K562 (cell line): Measurements from ENCODE around the gene CDH16. TPM values are rescaled to one million over a fixed set of nuclear protein-coding genes. Genes with fewer than 3 reads are reported as not detected.
A peak's percentile ranks its signal among the peaks of the same experiment; 100 is the strongest.
"Not testable (repeated sequence)": the region's sequence is repeated elsewhere in the genome, so short reads cannot be mapped to it uniquely, and the experiment has no call there.

ENCODE experiments used
- ATAC-seq: fragments of 200-7000 bp; cut with Tn5 transposase; 3 replicates; pipeline ENCODE4 v1.9.1; 2020; ENCODE audit warnings: moderate library complexity
- BruUV-seq: library from RNA; stranded (reverse); fragments of 400-500 nt; replicated peaks from 2 replicates; lab custom pipeline; 2021; lab: Mats Ljungman, UMichigan
- CTCF ChIA-PET: fragments of 300-600 bp; formaldehyde crosslinking; extraction: SDS; loops from one replicate; lab custom pipeline; 2021; ENCODE audit warnings: low intra/inter-chr PET ratio; lab: Yijun Ruan, JAX
- POLR2A ChIA-PET: fragments of 300-600, 350-650 bp; sonication (Branson Sonifier 250); formaldehyde crosslinking; extraction: SDS; loops from one replicate; lab custom pipeline; 2021; ENCODE audit warnings: antibody characterized with exemption, inconsistent platforms; lab: Yijun Ruan, JAX
- DNase-seq, 4 experiments: peaks; one replicate each; pipeline versions ENCODE4 v3.0.0 to v3.0.0-alpha.2; 2011 to 2018; ENCODE audit warnings: low spot score in 3 of 4, mixed read lengths in 3 of 4; ENCODE audit errors: extremely low read depth in 1 of 4
- FAIRE-seq: peaks from 2 replicates; lab custom pipeline; 2011; peaks lifted over from hg19 to GRCh38; lab: Jason Lieb, UNC
- H2AFZ ChIP-seq: 2 replicates; pipeline ENCODE4 v1.6.0; 2011; ENCODE audit warnings: low read depth, low read length, control low read depth, inconsistent platforms
- H3K27ac ChIP-seq: fragments of 200-600 bp; 3 replicates; pipeline ENCODE4 v1.8.0; 2011; ENCODE audit warnings: low read depth, mild to moderate bottlenecking, control low read depth, inconsistent platforms, low read length, moderate library complexity, mixed read lengths; ENCODE audit errors: extremely low read depth
- H3K27me3 ChIP-seq, 2 experiments: fragments of 300-600 bp in 1 of 2; 2 replicates in 1 of 2; 3 replicates in 1 of 2; pipeline versions ENCODE4 v1.6.0 to v1.8.0; 2011; ENCODE audit warnings: inconsistent platforms in 2 of 2, low read length in 2 of 2, mild to moderate bottlenecking in 1 of 2, mixed read lengths in 1 of 2, moderate library complexity in 1 of 2; ENCODE audit not compliant: control insufficient read depth in 2 of 2, insufficient read depth in 2 of 2
- H3K36me3 ChIP-seq: fragments of 300-600 bp; 3 replicates; pipeline ENCODE4 v1.8.0; 2011; ENCODE audit warnings: mild to moderate bottlenecking, low read length, inconsistent platforms; ENCODE audit not compliant: control insufficient read depth, insufficient read depth
- H3K4me1 ChIP-seq, 2 experiments: fragments of 200-600 bp in 1 of 2; replicated peaks in 1 of 2; 2 replicates in 1 of 2; 3 replicates in 1 of 2; pipeline versions ENCODE4 v1.5.1 to v1.8.0; 2011; ENCODE audit warnings: inconsistent platforms in 2 of 2, low read length in 2 of 2, mild to moderate bottlenecking in 1 of 2, mixed read lengths in 1 of 2, moderate library complexity in 1 of 2; ENCODE audit not compliant: control insufficient read depth in 2 of 2, insufficient read depth in 2 of 2
- H3K4me2 ChIP-seq: 2 replicates; pipeline ENCODE4 v1.6.1; 2011; ENCODE audit warnings: low read length, control low read depth, inconsistent platforms, mixed read lengths; ENCODE audit not compliant: insufficient read depth
- H3K4me3 ChIP-seq: fragments of 200-600 bp; sonication (generic), shearing (Covaris generic); 2 replicates; pipeline ENCODE4 v1.5.1; 2016; ENCODE audit warnings: control low read depth, inconsistent platforms
- H3K79me2 ChIP-seq: fragments of 200-600 bp; 3 replicates; pipeline ENCODE4 v1.8.0; 2011; ENCODE audit warnings: low read length, inconsistent platforms; ENCODE audit not compliant: control insufficient read depth, insufficient read depth
- H3K9ac ChIP-seq, 2 experiments: 2 replicates each; pipeline versions ENCODE4 v1.6.0 to v1.6.1; 2011; ENCODE audit warnings: low read depth in 2 of 2, low read length in 2 of 2, control low read depth in 1 of 2, inconsistent platforms in 1 of 2, mild to moderate bottlenecking in 1 of 2, mixed read lengths in 1 of 2; ENCODE audit not compliant: insufficient read depth in 1 of 2
- H3K9me1 ChIP-seq: one replicate; pipeline ENCODE4 v1.6.0; 2011; ENCODE audit warnings: inconsistent platforms, mild to moderate bottlenecking, low read length, moderate library complexity; ENCODE audit not compliant: control insufficient read depth, insufficient read depth
- H3K9me3 ChIP-seq: replicated peaks from 2 replicates; pipeline ENCODE4 v1.5.1; 2011; ENCODE audit warnings: low read depth, low read length, inconsistent platforms; ENCODE audit not compliant: control insufficient read depth, insufficient read depth
- H4K20me1 ChIP-seq: replicated peaks from 2 replicates; pipeline ENCODE4 v1.6.1; 2011; ENCODE audit warnings: low read length, inconsistent platforms, mixed read lengths; ENCODE audit not compliant: control insufficient read depth, insufficient read depth
- GABPB2 ChIP-seq: fragments of 250-450 bp; sonication (Bioruptor Pico); conservative IDR thresholded peaks from 2 replicates; pipeline ENCODE4 v1.5.1; 2021; ENCODE audit warnings: mild to moderate bottlenecking
- KLF6 ChIP-seq: fragments of 250-450 bp; sonication (Bioruptor Pico); IDR thresholded peaks from 2 replicates; pipeline ENCODE4 v1.4.0; 2020; ENCODE audit warnings: mild to moderate bottlenecking, moderate library complexity, borderline replicate concordance
- RAD51 ChIP-seq: fragments of 450-650 bp; IDR thresholded peaks from 2 replicates; pipeline ENCODE4 v1.7.1; 2016; ENCODE audit warnings: low read depth, mild to moderate bottlenecking, borderline replicate concordance
- TRIM24 ChIP-seq, 2 experiments: fragments of 450-650 bp; IDR thresholded peaks; 2 replicates each; pipeline ENCODE4 v1.6.1; 2016
- WGBS: fragments of 100-300 bp; shearing (Covaris generic); methylation state at CpG from one replicate; pipeline ENCODE4 v1.1.6; 2016; ENCODE audit warnings: low coverage, mixed read lengths; ENCODE audit not compliant: insufficient coverage; ENCODE audit errors: missing lambda C conversion rate; 5-methylcytosine and 5-hydroxymethylcytosine counted together
- in situ Hi-C: fragments of 300-500 bp; cut with MboI; formaldehyde crosslinking; loops from 4 replicates; pipeline ENCODE4 v1.15.0; 2018; ENCODE audit warnings: inconsistent platforms, mixed read lengths
- intact Hi-C: fragments of 100-400 bp; cut with micrococcal nuclease; formaldehyde crosslinking; loops from 2 replicates; pipeline ENCODE4 v1.14.2; 2022
- polyA plus RNA-seq, 8 experiments: library from polyadenylated mRNA; depleted of rRNA in 4 of 8; stranded (reverse) in 5 of 8; unstranded in 3 of 8; fragments of >200 nt; fragmentation: Nextera tagmentation in 2 of 8; fragmentation: Illumina TruSeq in 1 of 8; extraction: Ambion mirVana in 2 of 8; extraction: Trizol in 1 of 8; gene quantifications; 2 replicates each; pipeline versions ENCODE4 v1.2.1 to v1.2.3, GENCODE V29; 2011 to 2014; ENCODE audit warnings: inconsistent platforms in 1 of 8, missing spikeins in 1 of 8
- total RNA-seq, 7 experiments: library from RNA; depleted of rRNA in 6 of 7; stranded (reverse); fragments of >200 nt in 6 of 7; fragmentation: Illumina TruSeq in 2 of 7; extraction: Trizol in 2 of 7; gene quantifications; 2 replicates each; pipeline versions ENCODE4 v1.2.1 to v1.2.3, GENCODE V29; 2011 to 2021; ENCODE audit warnings: low replicate concordance in 1 of 7
- TF ChIP-seq, protein P1 (sequence below): IDR thresholded peaks from 2 replicates; pipeline ENCODE4 v1.6.1; 2016; ENCODE audit warnings: missing genetic modification characterization, missing compliant biosample characterization

CDH16 gene
- total and polyA plus RNA-seq, 9 of the 15 experiments (the other 6 are each of a cell fraction or from before 2014, with no cell fraction given) = not detected

DNA sequence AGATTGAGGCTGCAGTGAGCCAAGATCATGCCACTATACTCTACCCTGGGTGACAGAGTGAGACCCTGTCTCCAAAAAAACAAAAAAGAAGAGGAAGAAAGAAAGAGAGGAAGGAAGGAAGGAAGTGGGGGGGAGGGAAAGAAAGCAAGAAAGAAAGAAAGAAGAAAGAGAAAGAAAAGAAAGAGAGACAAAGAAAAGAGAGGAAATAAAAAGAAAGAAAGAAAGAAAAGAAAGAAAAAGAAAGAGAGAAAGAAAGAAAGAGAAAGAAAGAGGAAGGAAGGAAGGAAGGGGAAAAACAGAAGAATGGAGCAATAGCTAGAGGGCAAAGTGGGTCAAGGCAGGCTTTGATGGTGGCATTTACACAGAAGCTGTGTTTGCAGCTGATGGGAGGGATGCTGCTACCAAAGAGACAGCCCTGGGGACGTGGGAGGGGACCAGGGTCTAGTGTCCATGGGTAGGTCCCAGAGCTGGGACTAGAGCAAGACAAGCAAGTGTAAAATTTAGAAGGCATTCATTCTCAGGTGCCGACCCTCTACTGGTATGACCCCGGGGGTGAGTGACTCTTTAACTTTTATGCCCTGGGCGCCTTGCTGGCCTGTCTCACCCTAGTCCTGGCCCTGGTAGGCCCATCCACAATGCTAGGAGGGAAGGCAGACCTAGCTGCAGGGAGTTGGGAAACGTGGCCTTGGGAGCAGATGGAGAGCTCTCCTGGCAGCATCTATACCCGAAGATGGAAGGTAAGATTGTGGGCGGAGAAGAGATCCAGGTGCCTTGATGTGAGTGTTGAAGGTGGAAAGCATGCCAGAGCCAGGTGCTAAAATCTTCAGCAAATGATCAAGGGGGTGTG lies 40.4 kb upstream of the CDH16 start:
- Histone ChIP-seq H3K9ac (no peak overlapping the region), H3K27me3 (0 out of 5 replicates have a peak, but pooled peaks cover 0 to 1% of the 10 kb centered on the region in 2 experiments), H3K9me1 (no peaks in the 10 kb centered on the region), H3K9me3 (no peaks in the 10 kb centered on the region), H3K4me1 (peaks cover 0 to 7% of the 10 kb centered on the region in 2 experiments; a peak in 3 of 5 replicates), H4K20me1 (no peaks in the 10 kb centered on the region), H2AFZ (no peak overlapping the region), H3K36me3 (no peaks in the 10 kb centered on the region)
- CTCF ChIA-PET = interaction anchor here (1.4 kb wide), 1 partner anchor 18 kb away, joined by 3 read pairs; no protein-coding TSS in a partner anchor
- intact Hi-C loops (loop anchor here (10.0 kb wide), 2 partner anchors 226 to 506 kb away; partner anchors contain the start of gene MATCAP1), in situ Hi-C loops (loop anchor here (25.0 kb wide), 2 partner anchors 203 to 453 kb away; partner anchors contain the start of genes B3GNT9, FBXL8, HSF4 and NOL3)
- FAIRE-seq (no peak), DNase-seq (no peak)
- no TSS peak for BruUV-seq
- POLR2A ChIA-PET = interaction anchor here (0.6 to 1.1 kb wide), 4 partner anchors 49 to 885 kb away, joined by 3 read pairs; no protein-coding TSS in a partner anchor
- TF ChIP-seq, protein P1, sequence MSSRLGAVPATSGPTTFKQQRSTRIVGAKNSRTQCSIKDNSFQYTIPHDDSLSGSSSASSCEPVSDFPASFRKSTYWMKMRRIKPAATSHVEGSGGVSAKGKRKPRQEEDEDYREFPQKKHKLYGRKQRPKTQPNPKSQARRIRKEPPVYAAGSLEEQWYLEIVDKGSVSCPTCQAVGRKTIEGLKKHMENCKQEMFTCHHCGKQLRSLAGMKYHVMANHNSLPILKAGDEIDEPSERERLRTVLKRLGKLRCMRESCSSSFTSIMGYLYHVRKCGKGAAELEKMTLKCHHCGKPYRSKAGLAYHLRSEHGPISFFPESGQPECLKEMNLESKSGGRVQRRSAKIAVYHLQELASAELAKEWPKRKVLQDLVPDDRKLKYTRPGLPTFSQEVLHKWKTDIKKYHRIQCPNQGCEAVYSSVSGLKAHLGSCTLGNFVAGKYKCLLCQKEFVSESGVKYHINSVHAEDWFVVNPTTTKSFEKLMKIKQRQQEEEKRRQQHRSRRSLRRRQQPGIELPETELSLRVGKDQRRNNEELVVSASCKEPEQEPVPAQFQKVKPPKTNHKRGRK (tag) = peak; percentile 89
- TF ChIP-seq TRIM24 (IDR thresholded peaks at IDR 0.05) = no peak
- no peak for TF ChIP-seq RAD51
- no peak for TF ChIP-seq KLF6
- TF ChIP-seq GABPB2 (CRISPR knock-in tag) = no peak
- TF ChIP-seq, all 486 proteins: peak for 1
- H3K27ac ChIP-seq = no peak overlapping the region
- no peaks in the 10 kb centered on the region for H3K79me2 ChIP-seq
- H3K4me2 ChIP-seq = no peak overlapping the region
- no peak overlapping the region for H3K4me3 ChIP-seq
- ATAC-seq = no peak
- WGBS = 8% methylated on average over 7 of the region's 7 CpGs

DNA sequence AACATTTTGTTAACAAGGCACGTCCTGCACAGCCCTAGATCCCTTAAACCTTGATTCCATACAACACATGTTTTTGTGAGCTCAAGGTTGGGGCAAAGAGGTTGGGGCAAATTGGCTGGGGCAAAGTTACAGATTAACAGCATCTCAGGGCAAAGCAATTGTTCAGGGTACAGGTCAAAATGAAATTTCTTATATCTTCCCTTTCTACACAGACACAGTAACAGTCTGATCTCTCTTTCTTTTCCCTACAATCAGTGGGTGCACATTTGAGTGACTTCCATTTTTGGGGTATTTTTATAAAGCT lies 37.4 kb upstream of the CDH16 start:
- H2AFZ ChIP-seq, H3K9ac ChIP-seq, H3K27ac ChIP-seq, H3K9me3 ChIP-seq, H3K79me2 ChIP-seq, H4K20me1 ChIP-seq, H3K4me3 ChIP-seq, H3K4me2 ChIP-seq, H3K36me3 ChIP-seq, CTCF ChIA-PET, H3K4me1 ChIP-seq, H3K27me3 ChIP-seq, ATAC-seq, BruUV-seq, FAIRE-seq, H3K9me1 ChIP-seq, DNase-seq: not testable (repeated sequence)
- POLR2A ChIA-PET = interaction anchor here (0.6 to 0.9 kb wide), 2 partner anchors 51 to 320 kb away, joined by 4 read pairs; no protein-coding TSS in a partner anchor
- in situ Hi-C loops = loop anchor here (25.0 kb wide), 2 partner anchors 206 to 456 kb away; partner anchors contain the start of genes B3GNT9, FBXL8, HSF4 and NOL3
- intact Hi-C loops = loop anchor here (10.0 kb wide), 2 partner anchors 229 to 509 kb away; partner anchors contain the start of gene MATCAP1
- no CpG with 5 or more reads among the region's 1 CpG for WGBS
